GM04503 (cell line): ENCODE measurements around the gene DTD1.

Experiments
- DNase-seq: peaks from one replicate; pipeline ENCODE4 v3.0.0-alpha.2; 2012; ENCODE audit warnings: low read depth

DTD1 gene

DNA sequence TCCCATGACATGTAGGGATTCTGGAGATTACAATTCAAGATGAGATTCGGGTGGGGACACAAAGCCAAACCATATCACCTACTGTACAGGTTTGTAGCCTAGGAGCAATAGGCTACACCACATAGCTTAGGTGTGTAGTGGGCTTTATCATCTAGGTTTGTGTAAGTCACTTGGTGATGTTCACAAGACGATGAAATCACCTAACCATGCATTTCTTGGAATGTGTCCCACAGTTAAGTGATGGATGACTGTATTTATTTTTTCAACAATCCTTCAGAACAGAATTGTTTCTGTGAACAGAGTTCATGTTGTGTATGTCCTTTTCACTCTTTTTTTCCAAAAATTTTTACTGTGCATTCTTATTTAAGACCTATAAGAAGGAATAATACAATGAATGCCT is 76.1 kb downstream of the DTD1 start:
- DNase-seq, result no peak

- no peak for DNase-seq
These were observed 77.3 kb downstream of the DTD1 start for GRCh38 chr20:18665135-18665534.

- no peak for DNase-seq
These were observed 79.1 kb downstream of the DTD1 start for GRCh38 chr20:18666803-18667415.

DNA sequence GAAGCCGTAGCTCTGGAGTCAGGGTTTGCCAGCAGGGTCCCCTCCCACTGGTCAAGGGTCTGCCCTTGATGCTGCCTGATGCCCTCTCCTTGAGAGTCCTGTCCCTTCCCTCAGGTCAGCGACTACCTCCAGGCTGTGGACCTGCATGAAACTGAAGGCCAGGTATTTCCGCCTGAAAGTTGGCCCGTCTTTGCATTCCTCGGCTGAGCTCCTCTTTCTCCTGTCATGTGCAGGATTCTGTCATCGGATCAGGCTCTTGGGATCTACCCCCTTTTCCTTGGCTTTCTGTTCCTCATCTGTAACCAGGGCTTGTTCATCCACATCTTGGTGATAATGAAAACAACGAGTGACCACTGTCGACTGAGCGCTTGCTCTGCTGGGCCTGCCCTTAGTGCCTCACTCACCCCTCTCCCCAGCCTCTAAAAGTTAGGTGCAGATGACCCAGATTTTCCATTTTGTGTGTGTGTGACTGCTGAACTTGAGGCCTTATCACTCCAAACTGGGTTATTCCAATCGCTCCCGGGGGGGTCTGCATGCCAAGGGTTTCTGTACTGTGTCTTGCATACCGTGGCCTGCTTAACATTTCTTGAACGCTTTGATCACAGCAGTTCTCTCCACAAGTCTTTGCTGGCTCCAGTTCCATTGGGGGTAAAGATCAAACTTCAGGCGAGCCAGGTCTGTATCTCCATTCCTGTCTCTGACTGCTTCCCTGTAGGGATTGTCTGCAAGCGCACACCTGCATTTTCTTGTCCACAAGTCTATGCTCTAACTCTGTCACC is 81.6 kb downstream of the DTD1 start:
- DNase-seq, result no peak

GRCh38 chr20:18671203-18671710 is 83.4 kb downstream of the DTD1 start:
- DNase-seq, result no peak

DNA sequence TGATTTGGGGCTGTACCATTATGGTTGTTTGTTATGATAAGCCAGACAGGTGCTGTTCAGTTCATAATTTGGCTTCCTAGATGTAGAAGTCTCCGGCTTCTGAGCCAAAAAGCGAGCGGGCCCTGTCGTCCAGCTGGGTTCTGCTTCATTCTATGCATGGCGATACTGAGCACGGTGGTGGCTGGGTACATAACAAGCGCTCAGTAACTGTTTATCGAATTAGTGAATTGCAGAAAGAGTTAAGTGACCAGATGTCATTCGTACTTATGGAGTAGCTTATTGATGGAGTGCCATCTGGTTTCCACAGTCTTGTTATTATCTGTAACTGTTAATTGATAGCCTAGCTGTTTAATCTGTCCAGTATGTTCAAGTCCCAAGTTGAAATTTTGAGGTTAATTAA is 85.0 kb downstream of the DTD1 start:
- DNase-seq, result no peak

DNA sequence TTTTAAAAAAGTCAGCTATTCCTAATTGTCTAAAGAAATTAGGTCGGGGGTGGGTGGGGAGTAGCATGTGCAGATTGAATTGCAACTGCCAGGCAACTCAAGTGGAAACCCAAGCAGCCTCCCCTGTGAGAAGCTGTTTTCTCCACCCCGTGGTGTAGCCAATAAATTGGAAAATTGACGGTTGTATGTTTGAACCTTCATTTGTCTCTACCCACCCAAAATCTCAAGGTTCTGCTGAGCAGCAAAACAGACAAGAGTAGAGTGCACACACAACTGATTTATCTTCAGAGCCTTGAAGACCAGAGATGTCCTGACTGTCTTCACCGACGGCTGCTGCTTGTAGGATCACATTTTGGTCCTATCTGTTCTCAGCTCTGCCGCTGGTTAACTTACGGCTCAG is 88.5 kb downstream of the DTD1 start:
- no peak for DNase-seq

DNA sequence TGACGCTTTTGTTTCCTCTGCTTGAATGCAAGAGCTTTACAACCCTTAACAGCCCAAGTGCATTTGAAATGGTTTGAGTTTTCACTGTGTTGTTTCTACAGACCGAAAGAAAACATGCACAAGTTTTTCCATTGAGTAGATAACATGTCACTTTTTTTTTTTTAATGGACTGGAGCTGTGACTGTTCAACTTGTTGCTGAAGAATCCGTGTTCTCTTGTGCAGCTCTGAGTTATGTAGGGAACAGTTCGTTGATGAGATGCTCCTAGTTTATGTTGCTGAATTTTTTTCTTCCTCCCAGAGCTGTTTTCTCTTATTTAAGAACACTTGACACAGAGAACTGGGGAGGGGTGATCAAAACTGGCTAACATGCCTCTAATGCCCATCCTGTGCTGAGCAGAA is 89.3 kb downstream of the DTD1 start:
- no peak for DNase-seq

DNA sequence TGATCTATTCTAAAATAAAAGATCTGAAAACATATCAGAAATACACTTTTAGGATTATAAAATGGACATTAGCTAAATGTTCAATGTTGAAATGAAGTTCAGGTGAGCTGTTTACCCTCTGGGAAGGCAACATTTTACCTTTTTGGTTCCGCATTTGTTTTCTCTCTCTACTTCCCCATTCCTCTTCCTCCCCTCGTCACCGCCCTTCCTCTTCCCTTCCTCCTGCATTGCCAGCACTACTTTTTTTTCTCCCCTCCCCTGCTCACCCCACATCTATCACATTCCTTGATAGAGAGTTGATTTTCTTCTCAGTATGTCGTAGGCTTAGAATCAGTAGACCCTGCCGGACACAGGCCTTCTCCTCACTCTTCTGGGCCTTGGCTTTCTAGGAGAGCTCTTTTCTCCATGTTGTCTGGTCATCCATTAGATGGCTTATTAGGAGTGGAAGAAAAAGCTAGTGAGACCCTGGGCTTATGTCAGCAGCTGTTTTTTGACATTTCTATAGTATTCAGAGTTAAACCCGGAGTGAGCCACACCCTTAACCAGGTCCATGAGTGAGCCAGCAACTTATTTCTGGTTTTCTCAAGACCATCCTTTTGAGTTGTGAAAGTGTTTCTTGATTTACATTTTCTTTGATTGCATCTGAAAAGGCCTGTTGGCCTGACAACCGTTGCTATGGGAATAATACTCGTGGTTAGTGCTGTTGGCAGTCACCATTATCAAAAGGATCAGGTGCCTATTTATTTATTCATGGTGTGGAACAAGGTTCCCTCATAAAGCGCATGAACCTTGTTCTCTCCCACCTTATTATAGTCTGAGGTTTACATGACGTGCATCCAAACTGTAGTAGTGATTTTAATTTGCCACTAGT is 90.9 kb downstream of the DTD1 start:
- DNase-seq, result no peak

- DNase-seq, result no peak
These were observed 96.0 kb downstream of the DTD1 start for GRCh38 chr20:18683839-18684238.

DNA sequence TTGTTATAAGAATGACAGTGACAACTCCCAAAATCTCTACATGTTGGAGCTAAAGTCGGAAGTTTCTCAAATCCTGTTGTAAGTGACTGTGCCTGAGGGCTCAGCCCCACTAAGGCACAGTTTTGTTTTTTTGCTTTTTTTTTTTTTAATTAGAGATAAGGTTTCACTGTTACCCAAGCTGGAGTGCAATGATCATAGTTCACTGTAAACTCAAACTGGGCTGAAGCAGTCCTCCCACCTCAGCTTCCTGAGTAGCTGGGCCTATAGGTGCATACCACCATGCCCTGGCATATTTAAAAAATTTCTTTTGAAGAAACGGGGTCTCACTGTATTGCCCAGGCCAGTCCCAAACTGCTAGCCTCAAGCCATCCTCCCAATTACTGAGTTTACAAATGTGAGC is 96.9 kb downstream of the DTD1 start:
- no peak for DNase-seq

- no peak for DNase-seq
These were observed 97.6 kb downstream of the DTD1 start for GRCh38 chr20:18685406-18685805.

GRCh38 chr20:18686696-18687095 is 98.8 kb downstream of the DTD1 start:
- DNase-seq, result no peak

DNA sequence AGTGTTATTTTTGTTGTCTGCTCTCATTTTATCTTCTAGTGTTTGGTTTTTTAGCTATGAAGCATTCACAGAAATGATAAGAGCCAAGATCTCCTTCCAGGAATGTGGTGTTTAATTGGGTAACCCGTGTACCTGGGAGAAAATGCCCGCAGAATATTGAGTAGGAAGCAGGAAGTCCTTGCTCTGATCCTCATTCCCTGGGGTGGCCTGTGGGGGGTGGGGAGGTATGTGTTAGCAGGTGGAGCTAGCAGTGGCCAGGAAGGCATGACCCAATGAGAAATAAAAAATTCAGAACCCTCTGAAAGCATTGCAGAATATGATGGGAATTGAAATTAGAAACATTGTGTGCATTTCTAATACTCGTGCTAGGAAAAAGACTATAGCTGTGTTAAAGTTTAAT is 100.8 kb downstream of the DTD1 start:
- DNase-seq, result no peak

GRCh38 chr20:18689557-18689956 is 101.7 kb downstream of the DTD1 start:
- no peak for DNase-seq

- no peak for DNase-seq
These were observed 104.6 kb downstream of the DTD1 start for GRCh38 chr20:18692447-18692846.

DNA sequence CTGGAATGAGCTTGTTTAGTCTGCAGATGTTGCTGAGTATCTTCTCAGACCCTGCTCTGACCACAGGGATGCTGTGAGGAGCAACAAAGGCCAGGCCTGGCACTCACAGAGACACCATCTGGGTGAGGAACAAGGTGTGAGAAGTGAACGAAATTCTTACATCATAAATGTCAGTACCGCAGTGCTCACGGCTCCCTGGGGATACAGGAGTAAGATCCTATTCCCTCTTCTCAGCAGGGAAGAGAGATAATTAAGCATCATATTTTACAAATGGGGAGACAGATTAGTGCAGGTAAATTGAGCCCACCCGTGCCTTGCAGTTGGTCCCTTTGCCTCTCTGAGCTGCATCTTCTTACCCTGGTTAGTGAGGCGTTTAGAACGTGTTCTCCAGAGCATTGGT is 106.2 kb downstream of the DTD1 start:
- no peak for DNase-seq

- DNase-seq, result no peak
These were observed 107.3 kb downstream of the DTD1 start for GRCh38 chr20:18695175-18695574.

DNA sequence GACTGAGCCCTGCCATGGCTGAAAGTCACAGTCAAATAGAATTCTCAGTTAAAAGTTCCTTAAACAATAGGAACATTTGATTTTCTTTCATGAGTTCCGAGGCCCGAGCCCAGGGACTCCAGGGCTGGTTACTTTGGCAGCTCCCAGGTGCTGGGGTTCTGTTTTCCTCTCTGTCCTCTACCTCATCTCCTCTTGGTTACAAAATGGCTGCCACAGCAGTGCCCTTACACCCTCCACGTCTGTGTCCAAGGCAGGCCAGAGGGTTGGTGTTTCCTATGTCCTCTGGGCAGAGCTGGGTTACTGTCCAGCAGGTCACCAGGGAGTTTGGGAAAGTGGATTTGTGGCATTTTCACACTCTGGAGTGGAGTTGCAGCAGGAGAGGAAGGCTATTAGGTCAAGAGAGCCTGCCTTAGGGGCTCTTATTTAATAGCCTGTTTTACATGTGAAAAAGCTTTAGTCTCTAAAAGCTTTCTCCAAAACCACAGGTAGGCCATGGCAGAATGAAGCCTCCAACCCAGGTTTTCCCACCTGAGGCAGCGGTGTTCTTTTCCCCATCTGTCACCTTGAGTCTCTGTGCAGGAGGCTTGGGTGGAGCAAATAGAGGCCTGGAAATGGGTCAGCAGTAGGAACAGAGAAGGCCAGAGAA is 111.0 kb downstream of the DTD1 start:
- DNase-seq, result no peak

DNA sequence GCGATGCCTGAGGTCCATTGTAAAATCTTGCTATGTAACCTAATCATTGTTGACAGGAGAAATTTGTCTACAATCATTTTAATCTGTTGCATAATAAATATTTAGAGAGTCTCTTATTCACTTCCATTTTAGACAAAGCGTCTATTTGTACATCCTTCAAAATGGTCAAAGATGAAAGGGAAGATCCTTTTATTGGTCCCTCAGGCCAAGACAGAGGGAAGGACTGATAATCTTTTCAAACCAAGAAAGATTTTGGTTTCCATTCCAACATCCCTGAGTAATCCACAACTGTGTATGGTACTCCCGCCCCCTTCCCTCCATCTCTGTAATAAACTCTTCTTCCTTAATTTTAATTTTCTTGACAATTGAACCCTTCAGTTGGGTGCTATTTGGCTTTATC is 114.1 kb downstream of the DTD1 start:
- DNase-seq, result no peak

DNA sequence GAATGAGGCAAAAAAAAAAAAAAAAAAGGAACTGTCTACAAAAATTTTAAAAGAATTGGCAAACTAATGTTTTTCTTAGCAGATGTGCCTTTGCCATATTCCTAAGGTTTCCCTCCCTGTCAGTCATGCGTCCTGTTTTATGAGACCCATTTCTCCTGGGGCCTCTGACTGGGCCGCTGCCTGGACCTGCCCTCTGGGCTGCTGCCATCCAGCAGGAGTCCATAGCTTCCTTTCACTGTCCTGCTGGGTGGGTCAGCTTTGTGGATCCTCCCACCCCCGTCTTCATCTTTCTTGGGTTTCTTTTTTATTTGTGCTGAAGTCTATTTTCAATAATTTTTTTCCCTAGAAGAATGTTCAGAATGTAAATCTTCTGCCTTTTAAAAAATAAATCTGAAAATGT is 114.9 kb downstream of the DTD1 start:
- DNase-seq, result no peak

- peak; percentile 95 for DNase-seq
These were observed 117.6 kb downstream of the DTD1 start for GRCh38 chr20:18705490-18705889.
